ENCODE measurements around the gene ABO. TPM values are rescaled to one million over a fixed set of nuclear protein-coding genes. Genes with fewer than 3 reads are reported as not detected.
"Not testable (repeated sequence)": the region's sequence is repeated elsewhere in the genome, so short reads cannot be mapped to it uniquely, and the experiment has no call there.

ABO gene
- total RNA-seq, 6 donors from 2014 or later, result 7.6 to 84.9 (median 35.4) TPM

- TF ChIP-seq CTCF (IDR thresholded peaks at IDR 0.05), result no peak
- TF ChIP-seq POLR2AphosphoS5 (IDR thresholded peaks at IDR 0.05), result no peak
- no peak for TF ChIP-seq EP300 (IDR thresholded peaks at IDR 0.05)
- TF ChIP-seq POLR2A (IDR thresholded peaks at IDR 0.05), result no peak
- Histone ChIP-seq H3K27ac (no peak overlapping the region), H3K9me3 (no peaks in the 10 kb centered on the region), H3K4me3 (no peak overlapping the region), H3K4me1 (no peaks in the 10 kb centered on the region), H3K36me3 (no peaks in the 10 kb centered on the region), H3K27me3 (no peaks in the 10 kb centered on the region)
- peak in 1 of 2 donors; percentile 15 for DNase-seq
- WGBS, 2 donors, result 80 to 81% methylated on average over 12 to 13 of the region's 13 CpGs
- ATAC-seq (ENCODE audit: low FRiP score in 2 of 2), result no peak
Measured at GRCh38 chr9:133321411-133321935, 46.5 kb upstream of the ABO start.

DNA sequence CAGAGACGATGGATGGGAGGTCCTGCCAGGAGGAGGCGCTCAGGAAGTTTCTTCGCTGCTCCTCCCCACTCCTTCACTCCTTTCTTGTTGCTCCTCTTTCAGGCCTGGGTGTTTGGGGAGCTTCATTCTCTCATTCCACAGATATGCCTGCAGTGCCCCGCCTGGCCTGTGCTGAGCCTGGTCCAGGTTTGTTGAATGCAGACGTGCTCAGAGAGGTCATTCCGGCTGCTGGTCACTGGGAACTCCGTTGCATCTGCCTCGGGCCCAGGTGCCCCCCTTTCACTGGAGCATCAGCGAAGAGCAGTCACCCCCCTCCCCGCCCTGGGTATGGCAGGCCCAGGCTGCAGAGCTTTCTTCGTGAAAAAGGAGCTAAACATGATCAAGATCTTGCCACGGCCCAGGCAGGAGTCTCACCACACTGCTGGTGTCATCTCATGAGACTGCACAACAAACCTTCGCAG is 45.5 kb upstream of the ABO start:
- H3K27me3 ChIP-seq, result no peaks in the 10 kb centered on the region
- H3K4me1 ChIP-seq, result no peaks in the 10 kb centered on the region
- no peak overlapping the region for H3K27ac ChIP-seq
- no peaks in the 10 kb centered on the region for H3K36me3 ChIP-seq
- no peak overlapping the region for H3K4me3 ChIP-seq
- ATAC-seq (ENCODE audit: low FRiP score in 2 of 2), result no peak
- WGBS, 2 donors, result 65 to 78% methylated on average over 9 to 13 of the region's 13 CpGs
- H3K9me3 ChIP-seq, result no peaks in the 10 kb centered on the region
- TF ChIP-seq EP300 (IDR thresholded peaks at IDR 0.05) (no peak), POLR2AphosphoS5 (IDR thresholded peaks at IDR 0.05) (no peak), CTCF (IDR thresholded peaks at IDR 0.05) (no peak), POLR2A (IDR thresholded peaks at IDR 0.05) (no peak)
- DNase-seq, result peak in 1 of 2 donors; percentile 6

- H3K36me3 ChIP-seq, H3K27ac ChIP-seq, H3K27me3 ChIP-seq, H3K4me3 ChIP-seq, H3K9me3 ChIP-seq, H3K4me1 ChIP-seq: not testable (repeated sequence)
- peak in 1 of 2 donors; percentile 46 for ATAC-seq (ENCODE audit: low FRiP score in 2 of 2)
- DNase-seq, result peak in 1 of 2 donors; percentile 3
- WGBS, 2 donors, result 75 to 100% methylated on average over 3 to 11 of the region's 13 CpGs
Measured at GRCh38 chr9:133317551-133317950, 42.5 kb upstream of the ABO start.

DNA sequence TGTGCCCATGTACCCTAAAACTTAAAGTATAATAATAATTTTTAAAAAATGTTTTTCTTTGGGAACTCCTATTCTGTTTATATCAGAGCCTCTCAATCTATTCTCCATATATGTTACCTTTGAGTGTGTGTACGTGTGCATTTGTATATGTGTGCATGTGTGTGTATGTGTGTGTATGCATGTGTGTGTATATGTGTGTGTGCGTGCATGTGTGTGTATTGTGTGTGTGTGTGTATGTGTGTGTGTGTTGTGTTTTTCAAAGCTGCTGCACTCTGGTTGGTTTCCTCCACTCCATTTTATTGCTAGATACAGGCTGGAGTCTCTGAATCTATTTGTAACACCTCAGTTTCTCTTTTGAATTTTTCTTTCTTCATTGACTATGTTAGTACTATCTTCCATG is 41.0 kb upstream of the ABO start:
- 67 to 71% methylated on average over 2 of the region's 2 CpGs for WGBS, 2 donors

DNA sequence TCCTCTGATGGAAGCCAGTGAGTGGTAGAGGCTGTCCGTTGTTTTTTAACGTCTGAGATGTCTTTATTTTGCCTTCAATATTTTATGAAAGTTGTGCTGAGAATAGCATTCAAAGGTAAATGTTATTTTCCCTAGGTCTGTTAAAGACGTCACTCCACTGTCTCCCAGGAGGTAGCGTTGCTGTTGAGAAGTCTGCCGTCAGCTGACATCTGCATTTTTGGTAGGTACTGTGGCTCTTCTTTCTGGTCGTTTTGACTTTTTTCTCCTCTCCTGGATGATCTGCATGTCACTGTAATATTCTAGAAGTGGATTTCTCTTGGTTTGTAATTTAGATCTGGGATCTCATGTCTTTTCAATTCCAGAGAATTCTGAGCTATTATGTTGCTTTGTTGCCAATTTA is 34.6 kb upstream of the ABO start:
- TF ChIP-seq POLR2AphosphoS5 (IDR thresholded peaks at IDR 0.05) (no peak), EP300 (IDR thresholded peaks at IDR 0.05) (no peak), CTCF (IDR thresholded peaks at IDR 0.05) (no peak), POLR2A (IDR thresholded peaks at IDR 0.05) (no peak)
- DNase-seq (no peak), ATAC-seq (ENCODE audit: low FRiP score in 2 of 2) (no peak)
- Histone ChIP-seq H3K36me3 (no peaks in the 10 kb centered on the region), H3K4me1 (no peaks in the 10 kb centered on the region), H3K4me3 (no peak overlapping the region), H3K27ac (no peak overlapping the region), H3K9me3 (no peaks in the 10 kb centered on the region), H3K27me3 (no peaks in the 10 kb centered on the region)
- WGBS, 2 donors, result 84 to 85% methylated on average over 6 of the region's 6 CpGs

More for the DNA sequence above, 41.0 kb upstream of the ABO start:
- Histone ChIP-seq H3K4me3 (no peak overlapping the region), H3K9me3 (no peaks in the 10 kb centered on the region), H3K36me3 (no peaks in the 10 kb centered on the region), H3K4me1 (no peaks in the 10 kb centered on the region), H3K27me3 (no peaks in the 10 kb centered on the region), H3K27ac (no peak overlapping the region)
- no peak for DNase-seq
- TF ChIP-seq POLR2A (IDR thresholded peaks at IDR 0.05), result no peak
- no peak for TF ChIP-seq POLR2AphosphoS5 (IDR thresholded peaks at IDR 0.05)
- TF ChIP-seq CTCF (IDR thresholded peaks at IDR 0.05), result no peak
- TF ChIP-seq EP300 (IDR thresholded peaks at IDR 0.05), result no peak
- no peak for ATAC-seq (ENCODE audit: low FRiP score in 2 of 2)
